Coronary artery (tissue), 2 donors: ENCODE results near the gene APOA4.
"Not testable (repeated sequence)": the region's sequence is repeated elsewhere in the genome, so short reads cannot be mapped to it uniquely, and the experiment has no call there.

Source experiments
- DNase-seq: peaks from one replicate; pipeline ENCODE4 v3.0.0-alpha.2; 2017; ENCODE audit warnings: low spot score
- H3K27ac ChIP-seq, 2 donors: fragments of 200-600 bp; sonication (generic); one replicate each; pipeline ENCODE4 v1.5.1; 2016 to 2019
- H3K4me3 ChIP-seq: fragments of 200-600 bp; sonication (generic); 2 replicates; pipeline ENCODE4 v1.5.1; 2016; ENCODE audit warnings: mild to moderate bottlenecking, moderate library complexity
- CTCF ChIP-seq: fragments of 200-600 bp; sonication (generic); IDR thresholded peaks from one replicate; pipeline ENCODE4 v1.5.1; 2019; ENCODE audit warnings: antibody characterized with exemption

Gene APOA4

DNA sequence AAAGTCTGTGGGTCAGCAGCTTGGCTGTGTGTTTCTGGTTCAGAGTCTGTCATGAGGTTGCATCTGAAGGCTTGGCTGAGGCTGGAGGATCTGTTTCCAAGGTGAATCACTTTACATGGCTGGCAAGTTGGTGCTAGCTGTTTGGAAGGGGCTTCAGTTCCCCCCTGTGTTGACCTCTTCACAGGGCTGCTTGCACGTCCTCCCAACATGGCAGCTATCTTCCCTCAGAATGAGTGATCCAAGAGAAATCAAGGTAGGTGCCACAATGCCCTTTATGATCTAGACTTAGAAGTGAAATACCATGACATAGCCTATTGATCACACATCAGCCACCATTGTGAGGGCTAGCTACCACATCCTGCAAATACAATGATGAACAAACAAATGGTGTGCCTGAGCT lies 9.9 kb downstream of the APOA4 start:
- no peak for TF ChIP-seq CTCF
- Histone ChIP-seq H3K27ac (no peak overlapping the region), H3K4me3 (no peak overlapping the region)
- no peak for DNase-seq

- H3K27ac ChIP-seq = no peak overlapping the region
- no peak for DNase-seq
- H3K4me3 ChIP-seq = no peak overlapping the region
- no peak for TF ChIP-seq CTCF
Measured at GRCh38 chr11:116812109-116812508, 11.0 kb downstream of the APOA4 start.

GRCh38 chr11:116811194-116811593 lies 11.9 kb downstream of the APOA4 start:
- no peak overlapping the region for H3K4me3 ChIP-seq
- no peak for DNase-seq
- no peak for TF ChIP-seq CTCF
- no peak overlapping the region for H3K27ac ChIP-seq

DNA sequence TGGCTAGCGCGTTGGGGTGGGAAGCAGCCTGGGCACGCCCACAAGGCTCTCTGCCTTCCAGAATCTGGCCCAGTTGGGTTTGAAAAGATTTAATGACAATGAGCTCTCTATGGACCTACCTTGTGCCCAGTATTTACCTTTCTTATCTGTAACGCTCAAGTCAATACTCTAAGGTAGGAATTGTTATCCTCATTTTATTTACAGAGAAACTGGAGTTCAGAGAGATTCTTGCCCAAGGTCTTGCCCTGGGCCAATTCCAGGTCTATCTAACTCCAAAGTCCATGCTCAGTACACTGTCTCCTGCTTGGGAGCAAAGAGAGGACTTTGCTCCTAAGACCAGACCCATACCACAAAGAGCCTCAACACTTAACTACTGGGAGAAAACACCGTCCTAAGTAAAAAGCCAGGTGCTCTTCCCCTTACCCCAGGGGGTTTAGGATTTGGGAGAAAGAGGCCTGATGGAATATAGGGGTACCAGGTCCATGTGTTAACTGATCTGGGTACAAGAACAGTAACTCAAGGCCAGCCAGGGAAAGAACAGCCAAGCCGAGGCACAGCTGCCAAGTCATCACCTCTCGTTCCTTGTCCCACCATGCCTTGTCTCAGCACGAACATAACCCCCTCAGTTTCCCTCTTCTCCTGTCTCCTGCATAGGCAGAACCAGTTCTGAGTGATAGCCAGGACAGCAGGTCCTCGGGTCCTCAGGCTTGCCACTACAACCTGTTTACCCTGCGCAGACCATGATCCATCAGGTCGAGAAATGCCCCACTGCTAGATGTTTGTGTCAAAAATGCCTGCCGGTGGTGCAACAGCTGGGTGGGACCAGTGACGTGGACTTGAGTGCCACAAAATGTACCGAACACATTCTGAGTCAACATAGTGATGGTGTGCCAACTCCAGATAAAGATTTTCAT lies 14.6 kb downstream of the APOA4 start:
- H3K4me3 ChIP-seq = no peak overlapping the region
- no peak for TF ChIP-seq CTCF
- H3K27ac ChIP-seq = no peak overlapping the region
- DNase-seq = no peak

DNA sequence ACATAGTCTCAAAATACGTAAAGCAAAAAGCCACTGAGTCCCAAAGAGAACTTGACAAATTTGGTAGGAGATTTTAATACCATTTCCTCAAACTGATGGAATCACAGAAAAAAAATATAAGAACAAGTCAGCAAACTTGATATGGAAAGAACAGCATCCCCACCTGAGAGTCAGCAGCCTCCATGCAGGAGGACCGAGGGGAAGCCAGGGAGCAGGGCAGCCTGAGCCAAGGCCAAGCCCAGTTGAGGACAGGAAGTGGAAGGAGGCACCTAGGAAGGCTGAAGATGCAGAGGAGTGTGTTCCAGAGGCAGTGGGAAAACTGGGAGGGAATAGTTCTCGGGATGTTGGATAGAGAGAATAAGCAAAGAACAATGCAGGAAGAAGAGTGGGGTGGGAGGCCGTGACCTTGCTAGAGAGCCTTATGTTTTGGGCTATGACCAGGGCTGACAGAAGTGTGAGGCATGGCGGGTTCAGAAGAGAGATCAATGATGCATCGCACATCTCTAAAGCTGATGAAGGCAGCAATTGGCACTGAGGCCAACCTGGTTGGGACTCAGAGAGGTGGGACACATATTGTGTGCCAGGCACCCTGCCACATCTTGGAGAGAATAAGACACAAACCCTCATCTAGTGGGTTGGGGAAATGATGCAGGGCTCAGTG lies 15.4 kb downstream of the APOA4 start:
- no peak for DNase-seq
- TF ChIP-seq CTCF = no peak
- Histone ChIP-seq H3K27ac (no peak overlapping the region), H3K4me3 (no peak overlapping the region)

GRCh38 chr11:116804001-116804400 lies 19.1 kb downstream of the APOA4 start:
- no peak overlapping the region for H3K27ac ChIP-seq
- DNase-seq = no peak
- TF ChIP-seq CTCF = no peak

GRCh38 chr11:116801662-116802061 lies 21.4 kb downstream of the APOA4 start:
- not testable (repeated sequence) for H3K27ac ChIP-seq, H3K4me3 ChIP-seq, DNase-seq

More at GRCh38 chr11:116804001-116804400, 19.1 kb downstream of the APOA4 start:
- H3K4me3 ChIP-seq = no peak overlapping the region
